ENCODE results near the gene FAM181A. TPM values are rescaled to one million over a fixed set of nuclear protein-coding genes. Genes with fewer than 3 reads are reported as not detected.

Gene FAM181A
- total and polyA plus RNA-seq, 9 of the 15 experiments (the other 6 are each of a cell fraction or from before 2014, with no cell fraction given): not detected

- ATAC-seq (no peak), DNase-seq (ENCODE audit: extremely low read depth in 1 of 4, low spot score in 3 of 4) (no peak), FAIRE-seq (no peak)
- no peaks in the 10 kb centered on the region for H3K9me1 ChIP-seq (ENCODE audit: control insufficient read depth, insufficient read depth, low read length)
- no peaks in the 10 kb centered on the region for H3K9me3 ChIP-seq (replicated peaks; ENCODE audit: control insufficient read depth, insufficient read depth, low read depth, low read length)
- no peaks in the 10 kb centered on the region for H3K36me3 ChIP-seq (ENCODE audit: control insufficient read depth, insufficient read depth, low read length)
- H3K4me1 ChIP-seq (replicated peaks in 1 of 2; ENCODE audit: control insufficient read depth in 2 of 2, insufficient read depth in 2 of 2, low read length in 2 of 2): peaks cover 0 to 7% of the 10 kb centered on the region in 2 experiments; a peak in 1 of 5 replicates
- peaks cover 3% of the 10 kb centered on the region; the same call in 1 of the 2 replicates for H4K20me1 ChIP-seq (replicated peaks; ENCODE audit: control insufficient read depth, insufficient read depth, low read length)
- H2AFZ ChIP-seq (ENCODE audit: low read depth, low read length): no peak overlapping the region
- H3K4me3 ChIP-seq: no peak overlapping the region
- POLR2A ChIA-PET: no interaction called here
- in situ Hi-C loops (cut with MboI): loop anchor here (5.0 kb wide), 1 partner anchor 59 kb away; no protein-coding TSS in a partner anchor
- no peak overlapping the region for H3K27ac ChIP-seq (ENCODE audit: extremely low read depth, low read depth, low read length)
- peaks cover 4 to 46% of the 10 kb centered on the region in 2 experiments; a peak in 3 of 5 replicates for H3K27me3 ChIP-seq (ENCODE audit: control insufficient read depth in 2 of 2, insufficient read depth in 2 of 2, low read length in 2 of 2)
- WGBS (ENCODE audit: insufficient coverage, low coverage, missing lambda C conversion rate): 5% methylated on average over 4 of the region's 10 CpGs
- intact Hi-C loops (cut with micrococcal nuclease): no loop called here
- no peak for TF ChIP-seq TCF7 (IDR thresholded peaks at IDR 0.05; ENCODE audit: borderline replicate concordance)
- no peak for TF ChIP-seq TAF1 (IDR thresholded peaks at IDR 0.05; ENCODE audit: control insufficient read depth, extremely low read depth, insufficient read depth, low read length, severe bottlenecking)
- TF ChIP-seq SIN3A (IDR thresholded peaks at IDR 0.05; ENCODE audit: borderline replicate concordance in 2 of 2, control insufficient read depth in 1 of 2, low read depth in 2 of 2, low read length in 2 of 2): no peak
- TF ChIP-seq ZNF212 (CRISPR knock-in tag; IDR thresholded peaks at IDR 0.05): no peak
- TF ChIP-seq GATAD2A (IDR thresholded peaks at IDR 0.05): no peak
- TF ChIP-seq KLF1 (tag; IDR thresholded peaks at IDR 0.05): no peak
- CTCF ChIA-PET (ENCODE audit: low intra/inter-chr PET ratio): no interaction called here
- H3K9ac ChIP-seq (ENCODE audit: insufficient read depth in 1 of 2, low read depth in 2 of 2, low read length in 2 of 2): no peak overlapping the region
- no TSS peak for BruUV-seq (replicated peaks)
- no peaks in the 10 kb centered on the region for H3K79me2 ChIP-seq (ENCODE audit: control insufficient read depth, insufficient read depth, low read length)
- H3K4me2 ChIP-seq (ENCODE audit: insufficient read depth, low read length): no peak overlapping the region
Observed at GRCh38 chr14:93943052-93943451, 15.9 kb downstream of the FAM181A start.

- peaks cover 3% of the 10 kb centered on the region; the same call in 1 of the 2 replicates for H4K20me1 ChIP-seq (replicated peaks; ENCODE audit: control insufficient read depth, insufficient read depth, low read length)
- FAIRE-seq (no peak), DNase-seq (ENCODE audit: extremely low read depth in 1 of 4, low spot score in 3 of 4) (no peak), ATAC-seq (no peak)
- no peaks in the 10 kb centered on the region for H3K79me2 ChIP-seq (ENCODE audit: control insufficient read depth, insufficient read depth, low read length)
- POLR2A ChIA-PET: no interaction called here
- no peak overlapping the region for H3K9ac ChIP-seq (ENCODE audit: insufficient read depth in 1 of 2, low read depth in 2 of 2, low read length in 2 of 2)
- in situ Hi-C loops (cut with MboI) (loop anchor here (5.0 kb wide), 1 partner anchor 58 kb away; no protein-coding TSS in a partner anchor), intact Hi-C loops (cut with micrococcal nuclease) (no loop called here)
- peaks cover 0 to 7% of the 10 kb centered on the region in 2 experiments; a peak in 1 of 5 replicates for H3K4me1 ChIP-seq (replicated peaks in 1 of 2; ENCODE audit: control insufficient read depth in 2 of 2, insufficient read depth in 2 of 2, low read length in 2 of 2)
- no peak overlapping the region for H3K4me3 ChIP-seq
- H3K9me3 ChIP-seq (replicated peaks; ENCODE audit: control insufficient read depth, insufficient read depth, low read depth, low read length): no peaks in the 10 kb centered on the region
- H3K27me3 ChIP-seq (ENCODE audit: control insufficient read depth in 2 of 2, insufficient read depth in 2 of 2, low read length in 2 of 2): peaks cover 4 to 46% of the 10 kb centered on the region in 2 experiments; a peak in 3 of 5 replicates
- CTCF ChIA-PET (ENCODE audit: low intra/inter-chr PET ratio): no interaction called here
- H2AFZ ChIP-seq (ENCODE audit: low read depth, low read length): no peak overlapping the region
- no TSS peak for BruUV-seq (replicated peaks)
- H3K27ac ChIP-seq (ENCODE audit: extremely low read depth, low read depth, low read length): no peak overlapping the region
- WGBS (ENCODE audit: insufficient coverage, low coverage, missing lambda C conversion rate): 6% methylated on average over 8 of the region's 9 CpGs
- H3K4me2 ChIP-seq (ENCODE audit: insufficient read depth, low read length): no peak overlapping the region
- no peaks in the 10 kb centered on the region for H3K36me3 ChIP-seq (ENCODE audit: control insufficient read depth, insufficient read depth, low read length)
- no peaks in the 10 kb centered on the region for H3K9me1 ChIP-seq (ENCODE audit: control insufficient read depth, insufficient read depth, low read length)
- TF ChIP-seq BMI1 (IDR thresholded peaks at IDR 0.05; ENCODE audit: low read length) (no peak), PCBP1 (IDR thresholded peaks at IDR 0.05; ENCODE audit: low read depth, low read length, poor library complexity, severe bottlenecking) (no peak), CBX3 (IDR thresholded peaks at IDR 0.05; ENCODE audit: borderline replicate concordance in 1 of 2, low read length in 2 of 2) (no peak), MEF2D (tag; conservative IDR thresholded peaks at IDR 0.05; ENCODE audit: low read depth) (no peak), TOE1 (IDR thresholded peaks at IDR 0.05; ENCODE audit: borderline replicate concordance) (no peak), TOE1 (CRISPR knock-in tag; IDR thresholded peaks at IDR 0.05; ENCODE audit: borderline replicate concordance, low read depth) (no peak), SRSF7 (optimal IDR thresholded peaks at IDR 0.05; ENCODE audit: low read depth, low read length) (no peak), TFE3 (CRISPR knock-in tag; IDR thresholded peaks at IDR 0.05) (no peak), ZNF311 (CRISPR knock-in tag; IDR thresholded peaks at IDR 0.05) (no peak), SRSF3 (IDR thresholded peaks at IDR 0.05; ENCODE audit: insufficient read depth, low read length) (no peak)
Observed at GRCh38 chr14:93943930-93944329, 16.8 kb downstream of the FAM181A start.
